Right ventricle myocardium inferior (tissue), 1 donor: ENCODE results near the gene TMEM125. TPM values are rescaled to one million over a fixed set of nuclear protein-coding genes. Genes with fewer than 3 reads are reported as not detected.

Experiments
- ATAC-seq: fragments of 200-7000 bp; cut with Tn5 transposase; one replicate; pipeline ENCODE4 v1.9.1; 2020; ENCODE audit warnings: mild to moderate bottlenecking, moderate library complexity
- DNase-seq: peaks from one replicate; pipeline ENCODE4 v3.0.0; 2021; ENCODE audit errors: missing footprints
- intact Hi-C: fragments of 100-400 bp; cut with DNase I; formaldehyde crosslinking; loops from one replicate; pipeline ENCODE4 v1.11.0; 2022
- total RNA-seq: library from RNA; stranded (reverse); fragmentation: NEBNext Ultra II Directional; extraction: Animal tissue kit (Norgen Biotek cat#: 25700); gene quantifications from one replicate; pipeline ENCODE4 v1.2.1, GENCODE V29; 2021
- donor health status: DM: no; HTN: yes; CAD: no; lungs with severe emphysema.

The TMEM125 gene
- total RNA-seq, 1 donor from 2014 or later, result not detected

- intact Hi-C loops, result no loop called here
- ATAC-seq (peak; percentile 38), DNase-seq (no peak)
Measured at GRCh38 chr1:43241413-43241836, 28.4 kb upstream of the TMEM125 start.

- DNase-seq, result no peak
- ATAC-seq, result no peak
- intact Hi-C loops, result no loop called here
Measured at GRCh38 chr1:43243299-43243698, 26.5 kb upstream of the TMEM125 start.

- intact Hi-C loops, result no loop called here
- DNase-seq, result no peak
- ATAC-seq, result no peak
Measured at GRCh38 chr1:43246466-43247213, 23.1 kb upstream of the TMEM125 start.

GRCh38 chr1:43247256-43247921, 22.4 kb upstream of the TMEM125 start:
- intact Hi-C loops, result no loop called here
- no peak for ATAC-seq
- DNase-seq, result no peak

GRCh38 chr1:43250351-43250761, 19.4 kb upstream of the TMEM125 start:
- no peak for DNase-seq
- no peak for ATAC-seq
- intact Hi-C loops, result no loop called here

GRCh38 chr1:43251024-43251423, 18.8 kb upstream of the TMEM125 start:
- intact Hi-C loops, result no loop called here
- ATAC-seq, result no peak
- no peak for DNase-seq

GRCh38 chr1:43252225-43252624, 17.6 kb upstream of the TMEM125 start:
- ATAC-seq (no peak), DNase-seq (no peak)
- intact Hi-C loops, result no loop called here

GRCh38 chr1:43253173-43253572, 16.6 kb upstream of the TMEM125 start:
- ATAC-seq (no peak), DNase-seq (no peak)
- intact Hi-C loops, result no loop called here

GRCh38 chr1:43253876-43254275, 15.9 kb upstream of the TMEM125 start:
- intact Hi-C loops, result no loop called here
- no peak for ATAC-seq
- no peak for DNase-seq

GRCh38 chr1:43255438-43256210, 14.2 kb upstream of the TMEM125 start:
- ATAC-seq (peak; percentile 84), DNase-seq (no peak)
- intact Hi-C loops, result loop anchor here (5.0 kb wide), 2 partner anchors 52 to 87 kb away; no protein-coding TSS in a partner anchor

GRCh38 chr1:43256675-43257570, 12.9 kb upstream of the TMEM125 start:
- peak; percentile 53 for ATAC-seq
- intact Hi-C loops, result loop anchor here (5.0 kb wide), 2 partner anchors 50 to 85 kb away; no protein-coding TSS in a partner anchor
- DNase-seq, result no peak

- ATAC-seq (no peak), DNase-seq (no peak)
- intact Hi-C loops, result loop anchor here (5.0 kb wide), 2 partner anchors 49 to 84 kb away; no protein-coding TSS in a partner anchor
Measured at GRCh38 chr1:43258370-43258769, 11.4 kb upstream of the TMEM125 start.

- DNase-seq (no peak), ATAC-seq (no peak)
- intact Hi-C loops, result no loop called here
Measured at GRCh38 chr1:43265431-43265830, 4.4 kb upstream of the TMEM125 start.

GRCh38 chr1:43266881-43267280, 2.9 kb upstream of the TMEM125 start:
- no peak for DNase-seq
- intact Hi-C loops, result no loop called here
- no peak for ATAC-seq

GRCh38 chr1:43267291-43267805, 2.4 kb upstream of the TMEM125 start:
- DNase-seq, result no peak
- ATAC-seq, result no peak
- intact Hi-C loops, result no loop called here

GRCh38 chr1:43267818-43268425, 1.9 kb upstream of the TMEM125 start:
- intact Hi-C loops, result no loop called here
- DNase-seq, result no peak
- no peak for ATAC-seq

- intact Hi-C loops, result no loop called here
- ATAC-seq (no peak), DNase-seq (no peak)
Measured at GRCh38 chr1:43270421-43271095, 775 bp downstream of the TMEM125 start.
